ENCODE measurements around the gene FAHD2A.

GRCh38 chr2:95380731-95381130 lies 21.8 kb upstream of the FAHD2A start:
- TF ChIP-seq, protein P1, sequence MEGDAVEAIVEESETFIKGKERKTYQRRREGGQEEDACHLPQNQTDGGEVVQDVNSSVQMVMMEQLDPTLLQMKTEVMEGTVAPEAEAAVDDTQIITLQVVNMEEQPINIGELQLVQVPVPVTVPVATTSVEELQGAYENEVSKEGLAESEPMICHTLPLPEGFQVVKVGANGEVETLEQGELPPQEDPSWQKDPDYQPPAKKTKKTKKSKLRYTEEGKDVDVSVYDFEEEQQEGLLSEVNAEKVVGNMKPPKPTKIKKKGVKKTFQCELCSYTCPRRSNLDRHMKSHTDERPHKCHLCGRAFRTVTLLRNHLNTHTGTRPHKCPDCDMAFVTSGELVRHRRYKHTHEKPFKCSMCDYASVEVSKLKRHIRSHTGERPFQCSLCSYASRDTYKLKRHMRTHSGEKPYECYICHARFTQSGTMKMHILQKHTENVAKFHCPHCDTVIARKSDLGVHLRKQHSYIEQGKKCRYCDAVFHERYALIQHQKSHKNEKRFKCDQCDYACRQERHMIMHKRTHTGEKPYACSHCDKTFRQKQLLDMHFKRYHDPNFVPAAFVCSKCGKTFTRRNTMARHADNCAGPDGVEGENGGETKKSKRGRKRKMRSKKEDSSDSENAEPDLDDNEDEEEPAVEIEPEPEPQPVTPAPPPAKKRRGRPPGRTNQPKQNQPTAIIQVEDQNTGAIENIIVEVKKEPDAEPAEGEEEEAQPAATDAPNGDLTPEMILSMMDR (conservative IDR thresholded peaks at IDR 0.05; ENCODE audit: low read length): no peak
- no peak for TF ChIP-seq EZH2phosphoT487 (IDR thresholded peaks at IDR 0.05; ENCODE audit: borderline replicate concordance)

All from Loucy (cell line).